ENCODE results near the gene ADD3. TPM values are rescaled to one million over a fixed set of nuclear protein-coding genes. Genes with fewer than 3 reads are reported as not detected.

The ADD3 gene
- polyA plus RNA-seq, 3 donors = 94.8 to 126 (median 111) TPM

- no peak overlapping the region for H3K9ac ChIP-seq (ENCODE audit: insufficient read depth, low read length, poor library complexity, severe bottlenecking)
- intact Hi-C loops (cut with micrococcal nuclease) = no loop called here
- no peak overlapping the region for H3K4me3 Mint-ChIP-seq
Observed at GRCh38 chr10:110174816-110175215, 167.0 kb downstream of the ADD3 start.

GRCh38 chr10:110175406-110175805 is 167.6 kb downstream of the ADD3 start:
- Histone ChIP-seq H3K79me2 (ENCODE audit: insufficient read depth, low read length) (no peaks in the 10 kb centered on the region), H3K4me3 (replicated peaks in 1 of 3; ENCODE audit: low read depth in 2 of 3, low read length in 3 of 3) (no peak overlapping the region), H3K36me3 (replicated peaks in 1 of 2; ENCODE audit: control insufficient read depth in 1 of 2, insufficient read depth in 2 of 2, low read length in 2 of 2) (no peaks in the 10 kb centered on the region), H3K4me2 (replicated peaks; ENCODE audit: extremely low read depth, low read length, poor library complexity, severe bottlenecking) (no peak overlapping the region), H4K20me1 (ENCODE audit: insufficient read depth, low read length) (no peaks in the 10 kb centered on the region), H2AFZ (ENCODE audit: insufficient read depth, low read depth, low read length, poor library complexity, severe bottlenecking) (no peak overlapping the region), H3K9me3 (replicated peaks in 1 of 2; ENCODE audit: control insufficient read depth in 1 of 2, insufficient read depth in 1 of 2, low read length in 2 of 2) (no peaks in the 10 kb centered on the region), H3K4me1 (ENCODE audit: control insufficient read depth in 1 of 2, insufficient read depth in 2 of 2, low read length in 2 of 2) (peaks cover 19% of the 10 kb centered on the region in 2 donors), H3K27me3 (ENCODE audit: control insufficient read depth in 2 of 2, insufficient read depth in 2 of 2, low read length in 2 of 2) (peaks cover 0 to 5% of the 10 kb centered on the region in 2 donors), H3K27ac (ENCODE audit: low read depth in 1 of 2, low read length in 2 of 2) (no peak overlapping the region), H3K9ac (ENCODE audit: insufficient read depth, low read length, poor library complexity, severe bottlenecking) (no peak overlapping the region)
- Mint-ChIP-seq H3K27me3 (ENCODE audit: low read depth in 3 of 3) (peaks cover 2 to 15% (median 13%) of the 10 kb centered on the region in 3 donors), H3K9me3 (peaks cover 0 to 5% (median 0%) of the 10 kb centered on the region in 7 donors), H3K27ac (no peak overlapping the region), H3K36me3 (peaks cover 0 to 2% of the 10 kb centered on the region in 2 donors), H3K4me3 (no peak overlapping the region), H3K4me1 (peaks cover 19% of the 10 kb centered on the region)
- no peak for TF ChIP-seq CTCF (IDR thresholded peaks at IDR 0.05)
- intact Hi-C loops (cut with micrococcal nuclease) = no loop called here
- 100% methylated on average over 1 of the region's 2 CpGs for WGBS (ENCODE audit: insufficient coverage)
- DNase-seq = no peak

More at GRCh38 chr10:110174816-110175215, 167.0 kb downstream of the ADD3 start:
- H3K27me3 Mint-ChIP-seq (ENCODE audit: low read depth in 3 of 3) = peaks cover 5 to 18% (median 16%) of the 10 kb centered on the region in 3 donors
- H3K4me1 Mint-ChIP-seq = peaks cover 25% of the 10 kb centered on the region
- H4K20me1 ChIP-seq (ENCODE audit: insufficient read depth, low read length) = no peaks in the 10 kb centered on the region
- H3K9me3 Mint-ChIP-seq = peaks cover 0 to 5% (median 0%) of the 10 kb centered on the region in 7 donors
- H3K4me2 ChIP-seq (replicated peaks; ENCODE audit: extremely low read depth, low read length, poor library complexity, severe bottlenecking) = no peak overlapping the region
- peaks cover 2% of the 10 kb centered on the region in 2 donors for H3K36me3 Mint-ChIP-seq
- H3K79me2 ChIP-seq (ENCODE audit: insufficient read depth, low read length) = no peaks in the 10 kb centered on the region
- no peak overlapping the region for H3K27ac ChIP-seq (ENCODE audit: low read depth in 1 of 2, low read length in 2 of 2)
- 86% methylated on average over 1 of the region's 5 CpGs for WGBS (ENCODE audit: insufficient coverage)
- no peak overlapping the region for H3K27ac Mint-ChIP-seq
- DNase-seq = no peak
- H3K4me3 ChIP-seq (replicated peaks in 1 of 3; ENCODE audit: low read depth in 2 of 3, low read length in 3 of 3) = no peak overlapping the region
- H3K27me3 ChIP-seq (ENCODE audit: control insufficient read depth in 2 of 2, insufficient read depth in 2 of 2, low read length in 2 of 2) = peaks cover 1 to 6% of the 10 kb centered on the region in 2 donors
- H2AFZ ChIP-seq (ENCODE audit: insufficient read depth, low read depth, low read length, poor library complexity, severe bottlenecking) = no peak overlapping the region
- no peaks in the 10 kb centered on the region for H3K9me3 ChIP-seq (replicated peaks in 1 of 2; ENCODE audit: control insufficient read depth in 1 of 2, insufficient read depth in 1 of 2, low read length in 2 of 2)
- H3K36me3 ChIP-seq (replicated peaks in 1 of 2; ENCODE audit: control insufficient read depth in 1 of 2, insufficient read depth in 2 of 2, low read length in 2 of 2) = no peaks in the 10 kb centered on the region
- no peak for TF ChIP-seq CTCF (IDR thresholded peaks at IDR 0.05)
- H3K4me1 ChIP-seq (ENCODE audit: control insufficient read depth in 1 of 2, insufficient read depth in 2 of 2, low read length in 2 of 2) = peaks cover 25% of the 10 kb centered on the region in 2 donors

All from CD14-positive monocyte (primary cell).